Left hindlimb (tissue), 1 donor: ENCODE measurements around the gene ERN1.
A peak's percentile ranks its signal among the peaks of the same experiment; 100 is the strongest.
"Not testable (repeated sequence)": the region's sequence is repeated elsewhere in the genome, so short reads cannot be mapped to it uniquely, and the experiment has no call there.

Experiments used
- DNase-seq: peaks from one replicate; pipeline ENCODE4 v3.0.0-alpha.2; 2018

The ERN1 gene

DNA sequence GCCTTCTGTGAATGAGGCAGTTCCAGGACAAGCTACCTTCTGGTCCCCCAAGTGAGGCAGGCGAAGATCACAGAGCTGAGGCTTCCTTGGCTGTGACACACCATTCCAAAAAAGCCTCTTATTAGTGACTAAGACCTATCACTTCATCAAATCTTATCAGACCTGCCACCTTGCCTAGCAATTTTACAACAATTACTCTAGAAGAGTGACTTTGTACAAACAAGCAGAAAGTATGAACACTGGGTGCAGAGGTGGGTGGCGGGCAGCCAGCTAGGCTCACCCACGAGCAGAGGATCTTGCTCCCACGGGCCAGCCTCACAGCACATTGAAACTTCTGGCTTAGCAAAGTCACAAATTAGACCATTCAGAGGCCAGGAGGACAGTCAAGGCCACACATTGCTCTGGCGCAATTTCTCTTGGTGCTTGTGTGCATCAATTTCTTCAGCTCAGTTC is 107.3 kb downstream of the ERN1 start:
- DNase-seq: no peak

DNA sequence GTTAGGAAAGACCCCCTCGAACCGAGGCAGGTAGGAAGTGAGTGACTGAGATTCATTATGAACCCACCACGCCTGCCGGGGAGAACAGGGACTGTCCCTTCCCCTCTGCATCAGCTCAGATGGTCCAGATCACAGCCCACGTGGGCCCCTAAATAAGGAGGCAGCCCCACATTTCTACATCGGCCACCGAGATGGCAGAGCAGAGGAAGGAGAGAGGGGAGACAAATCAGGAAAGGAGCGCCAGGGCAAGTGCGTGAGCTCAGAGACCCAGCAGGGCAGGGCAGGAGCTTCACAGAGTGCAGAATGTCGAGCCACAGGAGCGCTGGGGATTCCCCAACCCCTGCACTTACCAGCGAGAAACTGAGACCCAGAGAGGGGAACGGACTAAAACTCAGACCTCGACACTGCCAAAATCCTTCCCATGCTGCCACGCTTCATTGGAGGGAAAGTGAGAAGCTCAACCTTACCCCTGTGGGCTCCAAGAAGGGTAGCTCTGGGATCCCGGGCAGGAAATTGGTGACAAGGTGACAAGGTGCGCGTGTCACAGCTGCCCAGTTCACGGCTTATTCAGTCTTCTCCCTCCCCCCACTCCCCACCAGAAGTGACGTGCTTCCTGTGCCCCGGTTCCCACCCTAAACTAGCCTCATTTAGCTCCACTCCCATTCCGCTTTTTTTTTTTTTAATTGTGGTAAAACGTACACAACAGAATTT is 109.7 kb downstream of the ERN1 start, which contains the start of gene ICAM2:
ICAM2 (minus strand) TSS at position 578 of the 711 bp plus-strand sequence. CDS start 13,942 bp downstream, outside the sequence.
- peak; percentile 34 for DNase-seq

DNA sequence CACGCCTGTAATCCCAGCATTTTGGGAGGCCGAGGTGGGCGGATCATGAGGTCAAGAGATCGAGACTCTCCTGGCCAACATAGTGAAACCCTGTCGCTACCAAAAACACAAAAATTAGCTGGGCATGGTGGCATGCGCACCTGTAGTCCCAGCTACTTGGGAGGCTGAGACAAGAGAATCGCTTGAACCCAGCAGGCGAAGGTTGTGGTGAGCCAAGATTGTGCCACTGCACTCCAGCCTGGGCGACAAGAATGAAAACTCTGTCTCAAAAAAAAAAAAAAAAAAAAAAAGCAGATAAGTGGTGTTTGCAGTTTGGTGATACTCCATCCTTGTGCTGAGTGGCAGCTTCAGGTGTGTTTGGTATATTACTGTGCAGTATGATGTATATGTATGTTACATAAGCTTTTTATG is 110.4 kb downstream of the ERN1 start:
- not testable (repeated sequence) for DNase-seq

DNA sequence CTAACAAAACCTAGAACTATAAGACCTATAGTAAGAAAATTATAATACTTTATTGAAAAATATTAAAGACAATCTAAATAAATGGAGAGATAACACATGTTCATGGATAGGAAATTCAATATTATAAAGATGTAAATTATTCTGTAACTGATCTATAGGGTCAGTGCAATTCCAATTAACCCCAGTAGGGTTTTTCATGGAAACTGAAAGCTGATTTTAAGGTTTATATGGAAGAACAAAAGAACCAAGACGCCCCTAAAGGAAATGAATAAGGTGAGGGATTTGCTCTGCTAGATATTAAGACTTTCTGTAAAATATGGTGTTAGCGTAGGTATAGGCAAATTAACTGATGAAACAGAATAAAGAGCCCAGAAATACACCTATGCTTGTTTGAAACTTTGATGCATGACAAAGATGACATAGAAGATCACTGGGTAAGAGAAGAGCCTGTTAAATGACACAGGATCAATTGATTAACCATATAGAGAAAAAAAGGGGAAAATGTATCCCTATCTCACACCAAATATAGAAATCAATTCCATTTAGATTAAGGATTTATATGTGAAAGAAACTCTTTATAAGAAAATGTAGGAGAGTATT is 112.5 kb downstream of the ERN1 start:
- no peak for DNase-seq

DNA sequence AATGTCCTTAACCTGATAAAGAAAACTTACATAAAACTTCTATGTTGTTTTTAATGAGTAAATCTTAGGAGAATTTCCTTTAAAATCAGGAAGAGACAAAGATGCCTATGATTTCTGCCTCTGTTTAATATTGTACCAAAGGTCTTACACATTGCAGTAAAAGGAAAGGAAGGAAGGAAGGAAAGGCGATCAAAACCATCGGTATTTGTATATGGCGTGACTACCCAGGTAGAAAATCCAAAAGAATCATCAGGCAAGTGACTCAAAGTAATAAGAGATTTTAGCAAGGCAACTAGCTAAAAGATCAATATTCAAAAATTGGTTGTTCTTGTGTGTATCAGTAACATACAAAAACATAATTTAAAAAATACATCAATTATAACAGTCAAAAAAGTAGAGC is 113.0 kb downstream of the ERN1 start:
- no peak for DNase-seq

DNA sequence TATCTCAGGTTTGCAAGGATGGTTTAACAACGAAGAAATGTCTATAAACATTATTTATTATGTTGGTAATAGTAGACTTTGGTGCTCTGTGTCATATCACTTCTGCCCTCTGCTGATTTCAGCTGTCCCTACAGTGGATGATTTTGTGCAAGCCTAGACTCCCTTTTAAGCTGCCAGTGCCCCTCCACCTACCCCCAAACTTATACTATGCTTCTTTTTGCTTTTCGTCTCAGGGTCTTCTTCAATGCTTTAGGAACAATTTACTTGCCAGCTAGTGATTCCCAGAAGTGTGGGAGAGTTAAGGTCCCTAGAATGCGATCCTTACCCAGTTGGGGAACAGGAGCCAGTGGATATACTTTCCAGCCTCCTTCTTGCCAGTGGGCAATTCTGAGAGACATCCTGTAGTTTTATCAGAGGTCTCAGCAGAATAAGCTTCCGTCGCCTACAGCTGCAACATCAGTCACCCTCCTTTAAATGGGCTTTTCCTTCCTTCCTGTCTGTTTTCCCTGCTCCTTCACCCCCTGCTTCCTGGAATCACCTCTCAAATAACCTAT is 113.6 kb downstream of the ERN1 start:
- DNase-seq: no peak

DNA sequence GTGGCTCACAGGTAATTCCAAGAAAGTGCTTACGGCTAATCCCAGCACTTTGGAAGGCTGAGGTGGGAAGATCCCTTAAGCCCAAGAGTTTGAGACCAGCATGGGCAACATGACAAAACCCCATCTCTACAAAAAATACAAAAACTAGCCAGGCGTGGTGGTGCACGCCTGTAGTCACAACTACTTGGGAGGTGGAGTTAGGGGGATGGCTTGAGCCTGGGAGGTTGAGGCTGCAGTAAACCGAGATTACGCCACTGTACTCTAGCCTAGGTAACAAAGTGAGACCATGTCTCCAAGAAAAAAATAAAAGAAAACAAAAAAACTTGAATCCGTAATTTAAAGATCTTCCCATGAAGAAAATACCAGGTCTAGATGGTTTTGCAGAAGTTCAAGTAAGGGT is 114.5 kb downstream of the ERN1 start:
- no peak for DNase-seq

DNA sequence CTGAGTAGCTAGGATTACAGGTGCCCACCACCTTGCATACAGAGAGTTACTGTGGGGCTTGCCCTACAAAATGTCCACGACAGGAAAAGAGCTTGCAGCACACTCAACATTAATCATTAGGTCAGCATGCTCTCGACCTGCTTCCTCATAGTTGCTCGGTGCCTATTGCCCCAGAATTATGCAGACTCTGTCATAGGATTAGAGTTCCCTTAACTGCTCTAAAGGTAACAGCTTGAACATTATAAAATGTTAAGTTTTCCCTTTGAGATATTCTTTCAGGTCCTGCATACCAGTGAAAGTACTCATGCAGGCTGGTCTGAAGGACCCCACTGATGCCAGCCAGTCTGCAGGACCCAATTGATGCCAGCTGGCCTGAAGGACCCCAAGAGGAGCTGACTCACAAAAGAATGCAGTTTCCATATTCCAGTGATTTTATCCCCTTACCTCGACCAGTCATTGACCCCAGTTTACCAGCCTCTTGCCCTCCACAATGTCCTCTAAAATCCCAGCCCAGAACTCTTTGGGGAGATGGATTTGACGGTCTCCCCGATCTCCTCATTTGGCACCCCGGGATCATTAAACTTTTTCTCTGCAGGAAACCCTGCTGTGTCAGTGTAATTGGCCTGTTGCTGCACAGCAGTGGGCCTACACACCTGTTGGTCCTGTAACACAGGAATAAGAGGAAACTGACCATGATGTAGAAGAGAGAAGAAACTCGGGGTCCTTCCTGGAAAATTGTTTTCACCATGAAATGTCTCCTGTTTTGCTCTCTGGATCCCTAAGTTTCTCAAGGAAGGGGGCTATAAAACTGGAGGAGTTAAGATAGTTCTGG is 120.2 kb downstream of the ERN1 start:
- DNase-seq: no peak

DNA sequence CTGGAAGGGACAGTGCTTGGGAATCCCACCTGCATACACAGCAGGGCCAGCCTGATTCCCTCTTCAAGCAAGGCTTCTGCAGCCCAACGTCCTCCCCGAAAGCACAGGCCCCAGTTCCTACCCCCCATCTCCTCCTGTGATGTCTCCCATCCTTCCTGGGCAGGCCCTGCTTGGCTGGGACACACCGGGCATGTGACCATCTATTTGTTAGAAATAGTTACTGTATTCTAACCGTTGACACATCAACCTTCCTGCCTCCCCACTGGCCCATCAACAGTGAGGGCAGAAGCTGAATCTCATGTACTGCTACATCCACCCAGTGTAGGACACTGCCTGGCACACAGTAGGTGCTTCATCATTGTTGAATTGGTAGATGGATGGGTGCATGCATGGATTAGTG is 121.1 kb downstream of the ERN1 start:
- DNase-seq: no peak

DNA sequence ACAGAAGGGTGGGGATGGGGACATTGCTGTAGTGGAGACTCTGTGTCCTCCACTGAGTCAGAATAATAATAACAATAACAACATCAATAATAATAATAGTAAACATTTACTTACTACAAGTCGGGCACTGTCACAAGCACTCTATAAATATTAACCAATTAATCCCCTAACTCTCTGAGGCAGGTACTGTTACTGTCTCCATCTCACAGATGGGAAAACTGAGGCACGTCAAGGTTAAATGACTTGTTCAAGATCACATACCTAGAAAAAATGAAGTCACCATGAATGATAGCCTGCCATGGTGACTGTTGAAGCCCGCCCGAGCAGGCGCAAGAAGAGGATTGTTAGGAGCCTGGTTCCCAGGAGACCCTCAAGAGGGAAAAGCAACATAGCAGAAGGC is 121.6 kb downstream of the ERN1 start:
- no peak for DNase-seq

DNA sequence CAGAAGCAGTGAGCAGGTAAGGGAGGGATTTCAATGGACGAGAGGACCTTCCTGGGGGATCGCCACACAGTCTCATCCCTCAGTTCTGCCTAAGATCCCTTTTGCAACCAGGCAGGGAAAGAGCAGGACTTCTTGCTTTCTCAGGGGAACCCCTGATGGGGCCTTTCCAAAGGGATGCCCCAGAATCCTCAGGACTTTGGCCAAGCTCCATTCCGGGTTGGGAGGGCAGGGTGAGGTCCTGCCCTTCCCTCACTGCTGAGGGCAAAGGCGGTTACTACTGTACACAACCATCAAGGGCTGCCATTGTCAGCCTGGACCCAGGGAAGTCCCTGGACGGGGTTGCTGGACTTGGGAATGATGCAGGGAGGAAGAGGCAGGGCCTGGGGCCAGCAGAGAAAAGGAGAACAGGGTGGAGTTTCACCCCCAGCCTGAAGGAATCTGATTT is 122.1 kb downstream of the ERN1 start:
- peak; percentile 34 for DNase-seq

DNA sequence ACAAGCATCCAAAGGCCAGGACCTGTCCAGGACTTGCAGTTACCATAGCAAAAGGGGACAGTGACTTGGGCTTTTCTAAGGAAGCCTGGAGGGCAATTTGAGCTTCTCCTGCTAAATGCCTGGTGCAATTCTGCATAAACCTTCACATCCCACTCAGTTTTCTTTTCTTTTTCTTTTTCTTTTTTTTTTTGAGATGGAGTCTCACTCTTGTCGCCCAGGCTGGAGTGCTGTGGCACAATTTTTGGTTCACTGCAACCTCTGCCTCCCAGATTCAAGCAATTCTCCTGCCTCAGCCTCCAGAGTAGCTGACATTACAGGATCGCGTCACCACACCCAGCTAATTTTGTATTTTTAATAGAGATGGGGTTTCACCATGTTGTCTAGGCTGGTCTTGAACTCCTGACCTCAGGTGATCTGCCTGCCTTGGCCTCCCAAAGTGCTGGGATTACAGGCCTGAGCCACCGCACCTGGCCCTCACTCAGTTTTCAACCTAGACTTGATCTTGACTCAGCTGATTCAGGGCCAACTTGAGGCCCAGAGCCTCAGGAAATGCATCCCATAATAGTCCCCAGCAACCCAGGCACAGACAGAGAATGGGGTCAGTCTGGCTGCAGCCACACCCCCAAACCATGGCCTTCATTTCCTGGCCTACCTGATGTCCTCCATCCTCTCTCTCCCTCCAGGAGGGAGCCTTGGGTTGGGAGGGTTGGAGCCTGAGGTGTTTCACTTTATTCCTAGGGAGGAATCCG is 122.7 kb downstream of the ERN1 start:
- DNase-seq: not testable (repeated sequence)

DNA sequence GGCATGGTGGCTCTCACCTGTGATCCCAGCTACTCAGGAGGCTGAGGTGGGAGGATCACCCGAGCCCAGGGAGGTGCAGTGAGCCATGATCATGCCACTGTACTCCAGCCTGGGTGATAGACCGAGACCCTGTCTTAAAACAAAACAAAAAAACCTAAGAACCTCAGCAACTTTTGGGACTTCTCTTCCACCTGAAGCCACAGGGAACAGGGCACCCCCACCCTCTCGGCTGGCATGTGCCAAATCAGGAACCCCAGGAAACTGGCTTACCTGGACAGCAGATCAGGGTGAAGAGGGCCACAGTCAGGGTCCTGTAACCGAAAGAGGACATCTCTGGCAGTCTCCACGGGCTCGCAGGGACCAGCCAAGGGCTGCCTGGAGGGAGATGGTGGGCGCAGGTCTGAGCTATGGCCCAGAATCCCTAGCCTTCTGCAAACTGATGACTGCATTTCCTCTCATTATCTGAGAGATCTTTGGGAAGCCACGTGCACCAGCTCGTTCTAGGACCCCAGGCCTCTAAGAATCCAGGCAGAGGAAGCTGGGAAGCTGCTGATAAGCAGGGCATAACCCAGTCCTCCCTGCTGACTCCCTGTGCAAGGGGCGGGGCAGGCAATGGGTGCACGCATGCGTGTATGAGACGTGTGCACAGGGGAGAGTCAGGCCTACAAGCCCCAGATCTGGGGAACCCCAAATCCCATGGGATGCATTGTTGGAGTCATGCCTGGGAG is 123.4 kb downstream of the ERN1 start:
- DNase-seq: peak; percentile 40

DNA sequence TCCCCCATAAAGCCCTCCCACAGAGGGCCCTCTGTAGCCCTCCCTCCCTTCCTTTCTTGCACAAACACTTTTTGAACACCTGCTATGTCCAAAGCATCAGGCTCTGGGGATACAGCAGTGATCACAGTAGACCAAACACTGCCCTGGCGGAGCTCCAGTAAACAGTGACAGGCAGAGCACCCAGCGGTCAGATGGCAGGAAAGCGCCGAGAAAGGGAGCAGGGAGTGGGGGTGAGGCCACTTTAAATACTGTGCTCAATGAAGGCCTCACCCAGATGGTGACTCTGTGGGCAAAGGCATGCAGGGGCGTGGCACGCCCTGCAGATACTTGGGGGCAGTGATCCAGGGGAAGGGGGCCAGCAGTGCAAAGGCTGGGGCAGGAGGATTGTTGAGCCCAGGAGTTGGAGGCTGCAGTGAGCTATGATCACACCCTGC is 124.2 kb downstream of the ERN1 start:
- DNase-seq: no peak

DNA sequence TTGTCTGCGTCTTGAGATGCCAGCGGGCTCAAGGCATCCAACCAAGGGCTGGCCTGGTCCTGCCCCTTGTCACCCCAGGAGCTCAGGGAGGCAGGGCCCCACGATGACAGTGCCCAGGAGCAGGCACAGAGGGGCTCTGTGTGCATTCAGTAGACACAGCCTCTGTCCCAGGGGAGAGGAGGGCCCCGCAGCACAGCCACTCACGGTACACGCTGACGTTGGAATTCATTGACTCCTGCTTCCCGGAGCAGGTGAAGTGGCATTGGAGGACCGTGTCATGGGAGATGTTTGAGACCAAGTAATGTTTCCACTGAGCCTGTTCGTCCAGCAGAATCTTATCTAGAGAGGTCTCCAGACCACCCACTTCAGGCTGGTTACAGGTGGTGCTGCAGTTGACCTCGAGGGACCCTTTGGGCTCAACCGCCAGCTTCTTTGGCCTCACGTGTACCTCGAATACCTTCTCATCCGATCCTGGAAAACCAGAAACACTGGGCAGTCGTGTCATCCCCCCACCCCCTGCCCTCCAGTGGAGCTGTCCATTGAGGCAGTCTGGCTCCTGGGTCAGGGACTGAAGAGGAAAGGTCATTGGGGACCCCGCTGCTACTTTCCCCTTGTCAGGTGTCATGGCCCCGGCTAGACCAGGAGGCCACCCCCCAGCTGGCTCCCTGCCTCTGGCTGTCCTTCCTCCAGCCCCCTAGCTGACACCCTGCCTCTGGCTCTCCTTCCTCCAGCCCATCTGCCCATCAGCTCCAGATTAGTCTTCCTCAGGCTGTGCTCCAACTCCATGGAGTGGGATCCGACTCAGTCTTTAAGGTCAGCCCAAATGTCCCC is 124.8 kb downstream of the ERN1 start:
- DNase-seq: no peak

DNA sequence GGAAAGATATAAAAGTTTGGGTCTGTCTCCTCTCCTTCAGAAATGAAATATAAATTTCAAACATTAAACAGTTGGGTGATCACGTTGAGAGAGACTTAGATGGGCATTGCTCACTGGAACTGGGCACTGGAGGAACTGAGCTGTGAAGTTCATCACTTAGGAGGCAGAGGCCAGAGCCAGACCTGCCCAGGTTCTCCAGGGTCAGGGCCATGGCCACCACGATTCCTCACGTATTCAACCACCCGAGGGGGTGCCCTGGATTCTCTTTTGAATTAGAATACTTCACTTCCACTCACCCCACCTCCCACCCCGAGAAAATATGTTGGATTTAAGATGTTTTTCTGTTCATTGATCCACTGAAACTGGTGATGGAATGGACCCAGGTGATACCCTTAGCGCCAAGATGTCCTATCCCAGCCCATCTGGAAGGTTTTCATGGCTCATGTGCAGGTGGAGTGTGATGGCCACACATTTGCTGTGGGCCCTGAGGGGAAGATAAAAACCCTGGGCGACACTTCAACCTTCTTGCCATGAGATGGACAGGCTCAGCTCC is 125.7 kb downstream of the ERN1 start:
- no peak for DNase-seq

DNA sequence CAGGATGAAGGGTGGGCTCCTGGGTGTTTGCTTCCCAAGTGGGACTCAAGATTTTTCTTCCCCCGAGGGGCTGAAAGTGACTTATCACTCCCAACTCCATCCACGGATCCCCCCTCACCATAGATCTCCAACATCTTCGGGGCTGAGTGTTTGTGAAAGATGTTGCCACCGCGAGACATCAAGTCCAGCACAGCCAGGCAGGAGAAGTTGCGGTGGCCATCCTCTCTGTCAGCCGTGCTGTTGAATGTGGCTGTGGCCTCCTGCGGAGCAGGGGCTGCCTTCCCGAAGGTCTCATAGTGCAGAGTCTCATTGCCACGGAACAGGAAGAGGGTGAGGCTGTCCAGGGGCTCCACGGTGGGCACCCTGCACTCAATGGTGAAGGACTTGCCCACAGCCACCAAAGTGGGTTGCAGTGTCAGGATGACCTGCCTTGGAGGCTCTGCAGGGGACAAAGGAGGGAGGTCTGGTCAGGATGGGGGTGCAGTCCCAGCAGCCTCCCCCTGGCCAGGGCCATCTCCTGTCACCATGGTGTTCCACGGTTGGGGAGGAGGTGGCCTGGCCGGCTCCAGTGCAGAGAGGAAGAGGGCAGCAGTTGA is 126.3 kb downstream of the ERN1 start:
- DNase-seq: no peak

DNA sequence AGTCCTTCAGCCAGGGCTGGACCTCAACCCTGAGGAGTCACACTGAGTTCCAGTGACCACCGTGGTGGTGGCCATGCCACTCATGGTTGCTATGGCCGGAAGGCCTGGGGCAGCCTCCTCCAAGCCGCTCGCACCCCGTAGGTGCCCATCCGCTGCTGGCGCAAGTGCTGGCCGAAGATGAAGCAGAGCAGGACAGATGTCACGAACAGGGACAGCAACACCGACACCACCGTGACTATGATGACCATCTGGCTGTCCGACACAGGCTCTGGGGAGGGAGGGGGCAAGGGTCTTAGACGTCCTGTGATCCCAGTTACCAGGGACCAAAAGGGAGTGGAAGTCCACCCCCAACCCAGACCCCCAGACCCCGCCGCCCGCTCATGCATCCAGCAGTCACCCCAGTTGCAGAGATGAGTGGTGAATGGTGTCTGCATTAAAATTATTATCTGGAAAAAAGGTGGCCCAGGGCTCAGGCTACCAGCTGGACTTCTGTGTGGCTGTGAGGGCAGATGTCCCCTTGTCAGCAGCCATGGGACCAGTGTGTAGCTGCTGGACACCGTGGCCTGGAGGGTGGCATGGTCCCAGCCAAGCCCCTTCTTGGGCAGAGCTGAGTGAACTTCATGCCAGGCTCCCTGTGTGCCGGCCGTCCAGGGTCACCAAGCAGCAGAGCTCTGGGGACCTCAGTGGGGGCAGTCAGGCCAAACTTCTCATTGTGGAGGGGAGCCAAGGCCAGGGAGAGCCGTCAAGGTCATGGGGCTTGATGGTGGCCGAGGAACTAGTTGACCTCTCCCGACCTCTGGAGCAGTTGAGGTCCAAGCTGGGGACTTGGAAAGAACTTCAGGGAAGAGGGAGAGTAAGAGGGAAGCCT is 127.1 kb downstream of the ERN1 start:
- DNase-seq: no peak
